ENCODE results near the gene DLGAP4. TPM values are rescaled to one million over a fixed set of nuclear protein-coding genes. Genes with fewer than 3 reads are reported as not detected.

Gene DLGAP4
- total and polyA plus RNA-seq, 2 of the 13 experiments (the other 11 are each of a cell fraction or from before 2014, with no cell fraction given), result 15.2 to 26.7 TPM

GRCh38 chr20:36344517-36345132 lies 38.5 kb downstream of the DLGAP4 start (continued):
- TF ChIP-seq NFAT5 (CRISPR knock-in tag; IDR thresholded peaks at IDR 0.05) (peak; percentile 93; the same call in 1 of the 2 replicates), ZNF234 (CRISPR knock-in tag; conservative IDR thresholded peaks at IDR 0.05) (no peak), HNRNPL (IDR thresholded peaks at IDR 0.05; ENCODE audit: low read depth, low read length) (no peak), HNRNPH1 (optimal IDR thresholded peaks at IDR 0.05; ENCODE audit: low read depth, low read length) (no peak), THAP9 (CRISPR knock-in tag; IDR thresholded peaks at IDR 0.05; ENCODE audit: borderline replicate concordance) (peak; percentile 46; the same call in 1 of the 2 replicates), ZFP36L1 (CRISPR knock-in tag; IDR thresholded peaks at IDR 0.05) (peak; percentile 93), RARG (CRISPR knock-in tag; IDR thresholded peaks at IDR 0.05; ENCODE audit: low read depth) (no peak), MAFF (IDR thresholded peaks at IDR 0.05; ENCODE audit: low read depth, low read length) (no peak), ZNF441 (CRISPR knock-in tag; IDR thresholded peaks at IDR 0.05; ENCODE audit: borderline replicate concordance) (peak; percentile 92; the same call in 1 of the 2 replicates), ZBTB7A (CRISPR knock-in tag; IDR thresholded peaks at IDR 0.05) (peak; percentile 16; the same call in 1 of the 2 replicates), NR3C1 (CRISPR knock-in tag; IDR thresholded peaks at IDR 0.05) (no peak), MTA3 (CRISPR knock-in tag; IDR thresholded peaks at IDR 0.05) (no peak), ZNF207 (IDR thresholded peaks at IDR 0.05; ENCODE audit: borderline replicate concordance) (no peak), REPIN1 (CRISPR knock-in tag; IDR thresholded peaks at IDR 0.05; ENCODE audit: borderline replicate concordance, low read depth) (peak; percentile 70; the same call in 1 of the 2 replicates), ADNP (CRISPR knock-in tag; IDR thresholded peaks at IDR 0.05) (no peak), ZNF224 (CRISPR knock-in tag; IDR thresholded peaks at IDR 0.05) (no peak), NFYB (CRISPR knock-in tag; IDR thresholded peaks at IDR 0.05) (0 out of 2 replicates have a peak, but pooled peaks have one; percentile 27), NFATC3 (CRISPR knock-in tag; IDR thresholded peaks at IDR 0.05) (0 out of 2 replicates have a peak, but pooled peaks have one; percentile 88), AFF4 (CRISPR knock-in tag; IDR thresholded peaks at IDR 0.05) (no peak)

Measured in HepG2 (cell line).